ENCODE measurements around the gene LAMA3. TPM values are rescaled to one million over a fixed set of nuclear protein-coding genes. Genes with fewer than 3 reads are reported as not detected.

The LAMA3 gene
- polyA plus RNA-seq, 1 donor from 2014 or later, result 3.4 TPM

- H3K36me3 ChIP-seq (ENCODE audit: insufficient read depth, low read length), result no peaks in the 10 kb centered on the region
- no peak for TF ChIP-seq MXI1 (conservative IDR thresholded peaks at IDR 0.05; ENCODE audit: poor library complexity, severe bottlenecking)
- no peak for TF ChIP-seq TAF1 (IDR thresholded peaks at IDR 0.05; ENCODE audit: low read depth)
- no peak for TF ChIP-seq REST (IDR thresholded peaks at IDR 0.05; ENCODE audit: borderline replicate concordance)
- no peak for TF ChIP-seq EZH2 (IDR thresholded peaks at IDR 0.05; ENCODE audit: borderline replicate concordance, insufficient read depth, low read length, poor library complexity, severe bottlenecking)
- no peak for TF ChIP-seq RAD21 (conservative IDR thresholded peaks at IDR 0.05)
- TF ChIP-seq POLR2AphosphoS5 (IDR thresholded peaks at IDR 0.05), result no peak
- H3K9ac ChIP-seq (ENCODE audit: low read length), result no peak overlapping the region
- no peak overlapping the region for H3K4me3 ChIP-seq (ENCODE audit: low read length)
- no peaks in the 10 kb centered on the region for H3F3A ChIP-seq (ENCODE audit: insufficient read depth, low read length, poor library complexity, severe bottlenecking)
- H3K9me3 ChIP-seq (ENCODE audit: low read length), result no peaks in the 10 kb centered on the region
- H3K79me2 ChIP-seq (replicated peaks; ENCODE audit: insufficient read depth, low read length), result no peaks in the 10 kb centered on the region
- no peak overlapping the region for H3K4me2 ChIP-seq (ENCODE audit: low read length)
- H2AFZ ChIP-seq (ENCODE audit: low read depth, low read length), result no peak overlapping the region
- no peaks in the 10 kb centered on the region for H3K9me2 ChIP-seq (ENCODE audit: insufficient read depth, low read length)
- H4K20me1 ChIP-seq (ENCODE audit: insufficient read depth), result no peaks in the 10 kb centered on the region
- no peak overlapping the region for H3K27ac ChIP-seq (ENCODE audit: low read length)
- no peaks in the 10 kb centered on the region for H3K27me3 ChIP-seq (ENCODE audit: insufficient read depth, low read depth, low read length)
Measured at GRCh38 chr18:23963443-23964165, 274.4 kb downstream of the LAMA3 start.

GRCh38 chr18:23964282-23965238, 275.3 kb downstream of the LAMA3 start:
- Histone ChIP-seq H3K27me3 (ENCODE audit: insufficient read depth, low read depth, low read length) (no peaks in the 10 kb centered on the region), H3K36me3 (ENCODE audit: insufficient read depth, low read length) (no peaks in the 10 kb centered on the region), H3K9me3 (ENCODE audit: low read length) (no peaks in the 10 kb centered on the region), H3K4me2 (ENCODE audit: low read length) (no peak overlapping the region), H2AFZ (ENCODE audit: low read depth, low read length) (no peak overlapping the region), H3K4me3 (ENCODE audit: low read length) (no peak overlapping the region), H4K20me1 (ENCODE audit: insufficient read depth) (no peaks in the 10 kb centered on the region), H3K27ac (ENCODE audit: low read length) (no peak overlapping the region), H3K9me2 (ENCODE audit: insufficient read depth, low read length) (no peaks in the 10 kb centered on the region), H3F3A (ENCODE audit: insufficient read depth, low read length, poor library complexity, severe bottlenecking) (no peaks in the 10 kb centered on the region), H3K9ac (ENCODE audit: low read length) (no peak overlapping the region), H3K79me2 (replicated peaks; ENCODE audit: insufficient read depth, low read length) (no peaks in the 10 kb centered on the region)
- no peak for TF ChIP-seq CTCF (IDR thresholded peaks at IDR 0.05; ENCODE audit: poor library complexity, severe bottlenecking)
- TF ChIP-seq RAD21 (conservative IDR thresholded peaks at IDR 0.05), result no peak
- TF ChIP-seq POLR2AphosphoS5 (IDR thresholded peaks at IDR 0.05), result no peak
- TF ChIP-seq EP300 (conservative IDR thresholded peaks at IDR 0.05; ENCODE audit: poor library complexity, severe bottlenecking), result no peak
- no peak for TF ChIP-seq EZH2 (IDR thresholded peaks at IDR 0.05; ENCODE audit: borderline replicate concordance, insufficient read depth, low read length, poor library complexity, severe bottlenecking)
- TF ChIP-seq MXI1 (conservative IDR thresholded peaks at IDR 0.05; ENCODE audit: poor library complexity, severe bottlenecking), result no peak
- TF ChIP-seq REST (IDR thresholded peaks at IDR 0.05; ENCODE audit: borderline replicate concordance), result no peak
- TF ChIP-seq TAF1 (IDR thresholded peaks at IDR 0.05; ENCODE audit: low read depth), result no peak
- no peak for TF ChIP-seq SMC3 (conservative IDR thresholded peaks at IDR 0.05; ENCODE audit: poor library complexity)
